Activated CD4-positive, alpha-beta T cell treated with anti-CD3 and anti-CD28 coated beads, Interleukin-2, amount 10 ng/mL, durations not matched to agents 7 days and 5 days (primary cell): ENCODE measurements around the gene MDGA2. TPM values are rescaled to one million over a fixed set of nuclear protein-coding genes. Genes with fewer than 3 reads are reported as not detected.
A peak's percentile ranks its signal among the peaks of the same experiment; 100 is the strongest.
"Not testable (repeated sequence)": the region's sequence is repeated elsewhere in the genome, so short reads cannot be mapped to it uniquely, and the experiment has no call there.

Experiments
- CTCF ChIA-PET: fragments of 350-600 bp; sonication (Branson Sonifier 250); formaldehyde crosslinking; loops from one replicate; lab custom pipeline; 2021; ENCODE audit warnings: antibody characterized with exemption; lab: Charles Lee
- POLR2A ChIA-PET: fragments of 350-600 bp; sonication (Branson Sonifier 250); formaldehyde crosslinking; loops from one replicate; lab custom pipeline; 2021; ENCODE audit warnings: antibody characterized with exemption; lab: Charles Lee
- DNase-seq: peaks from one replicate; pipeline ENCODE4 v3.0.0-alpha.2; 2020
- H3K27ac Mint-ChIP-seq: one replicate; pipeline ENCODE4 v1.8.0; 2021; ENCODE audit warnings: mild to moderate bottlenecking, moderate library complexity, mixed read lengths
- H3K27me3 Mint-ChIP-seq: one replicate; pipeline ENCODE4 v1.8.0; 2021; ENCODE audit warnings: mixed read lengths
- H3K36me3 Mint-ChIP-seq: one replicate; pipeline ENCODE4 v1.8.0; 2021; ENCODE audit warnings: low read depth, mixed read lengths
- H3K4me1 Mint-ChIP-seq: one replicate; pipeline ENCODE4 v1.8.0; 2021; ENCODE audit warnings: mixed read lengths
- H3K4me3 Mint-ChIP-seq: one replicate; pipeline ENCODE4 v1.8.0; 2021; ENCODE audit warnings: mild to moderate bottlenecking, moderate library complexity, mixed read lengths
- H3K9me3 Mint-ChIP-seq: one replicate; pipeline ENCODE4 v1.8.0; 2021; ENCODE audit warnings: mixed read lengths
- total RNA-seq, 2 experiments: library from RNA; stranded (reverse); gene quantifications; one replicate each; pipeline ENCODE4 v1.2.3, GENCODE V29; 2021

MDGA2 gene
- total RNA-seq, 2 experiments from 2014 or later, result not detected

DNA sequence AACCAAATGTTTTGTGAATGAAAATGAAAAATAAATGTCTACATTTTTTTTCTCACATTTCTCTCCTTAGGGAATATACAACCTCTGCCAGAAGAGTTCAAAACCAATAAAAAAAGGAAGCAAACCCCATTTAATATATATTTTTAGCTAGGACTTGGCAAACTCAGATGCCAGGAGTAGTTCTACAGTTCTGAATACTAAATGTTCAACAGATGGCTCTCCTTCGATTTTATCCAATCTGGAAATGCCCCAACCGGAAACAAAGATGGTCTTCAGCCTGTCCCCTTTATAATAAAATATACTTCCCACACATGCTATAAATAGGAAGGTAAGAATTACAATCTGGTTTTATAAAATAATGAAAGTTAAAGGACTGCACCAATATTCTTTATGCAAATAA is 330.4 kb downstream of the MDGA2 start:
- Mint-ChIP-seq H3K36me3 (no peaks in the 10 kb centered on the region), H3K27ac (no peak overlapping the region), H3K9me3 (no peaks in the 10 kb centered on the region), H3K4me3 (no peak overlapping the region), H3K4me1 (no peaks in the 10 kb centered on the region), H3K27me3 (no peaks in the 10 kb centered on the region)
- POLR2A ChIA-PET, result no interaction called here
- CTCF ChIA-PET, result no interaction called here
- DNase-seq, result no peak

DNA sequence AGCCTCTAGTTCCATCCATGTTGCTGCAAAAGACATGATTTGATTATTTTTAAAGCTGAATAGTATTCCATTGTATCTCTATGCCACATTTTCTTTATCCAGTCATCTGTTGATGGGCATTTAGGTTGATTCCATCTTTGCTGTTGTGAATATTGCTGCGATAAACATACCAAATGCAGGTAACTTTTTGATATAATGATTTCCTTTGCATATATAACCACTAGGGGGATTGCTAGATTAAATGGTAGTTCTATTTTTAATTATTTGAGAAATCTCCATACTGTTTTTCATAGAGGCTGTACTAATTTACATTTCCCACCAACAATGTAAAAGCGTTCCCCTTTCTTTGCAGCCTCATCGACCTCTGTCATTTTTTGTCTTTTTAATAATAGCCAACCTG is 342.5 kb downstream of the MDGA2 start:
- H3K36me3 Mint-ChIP-seq, result no peaks in the 10 kb centered on the region
- POLR2A ChIA-PET, result no interaction called here

DNA sequence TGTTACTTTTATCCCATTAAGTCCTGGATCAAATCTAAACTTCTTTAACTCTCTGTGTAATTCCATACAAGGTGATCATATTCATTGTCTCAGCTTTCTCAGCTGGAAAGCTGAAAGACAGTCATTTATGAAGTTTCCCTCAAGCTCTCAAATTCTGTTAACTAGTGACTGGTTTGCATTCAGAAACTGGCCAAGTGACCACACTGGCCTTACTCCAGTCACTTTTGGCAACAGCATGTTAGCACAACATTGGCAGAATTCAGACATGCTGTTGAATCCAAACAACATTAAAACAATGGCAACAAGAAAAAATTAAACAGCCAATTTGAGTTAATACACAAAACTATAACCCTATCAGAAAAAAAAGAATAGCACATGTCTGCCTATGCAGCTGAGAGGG is 343.3 kb downstream of the MDGA2 start:
- H3K9me3 Mint-ChIP-seq, result no peaks in the 10 kb centered on the region
- no peak overlapping the region for H3K4me3 Mint-ChIP-seq
- no peaks in the 10 kb centered on the region for H3K4me1 Mint-ChIP-seq
- no peak for DNase-seq
- H3K27me3 Mint-ChIP-seq, result no peaks in the 10 kb centered on the region
- no peaks in the 10 kb centered on the region for H3K36me3 Mint-ChIP-seq
- ChIA-PET POLR2A (no interaction called here), CTCF (no interaction called here)
- H3K27ac Mint-ChIP-seq, result no peak overlapping the region

More for the DNA sequence above, 342.5 kb downstream of the MDGA2 start:
- Mint-ChIP-seq H3K4me1 (no peaks in the 10 kb centered on the region), H3K27me3 (no peaks in the 10 kb centered on the region), H3K4me3 (no peak overlapping the region), H3K9me3 (no peaks in the 10 kb centered on the region), H3K27ac (no peak overlapping the region)
- CTCF ChIA-PET, result no interaction called here
- no peak for DNase-seq

DNA sequence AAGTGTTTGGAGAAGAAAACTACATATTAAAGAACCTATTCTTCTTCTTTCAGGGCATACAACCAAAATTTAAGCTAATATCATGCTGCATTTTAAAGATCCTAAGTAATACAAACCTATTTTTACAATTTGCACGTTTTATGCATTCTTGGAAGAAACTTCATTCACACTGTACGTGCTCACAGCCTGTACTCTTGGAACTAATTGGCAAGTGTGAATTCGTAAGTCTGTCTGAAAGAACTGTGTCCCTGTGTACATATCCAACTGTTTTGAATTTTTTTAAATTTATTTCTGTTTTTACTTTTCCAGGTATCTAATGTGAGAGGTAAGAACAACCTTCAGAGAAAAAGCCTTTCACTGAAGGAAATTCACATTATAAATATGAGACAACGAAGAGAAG is 347.0 kb downstream of the MDGA2 start:
- DNase-seq, result no peak
- ChIA-PET CTCF (no interaction called here), POLR2A (no interaction called here)
- Mint-ChIP-seq H3K27me3 (no peaks in the 10 kb centered on the region), H3K27ac (no peak overlapping the region), H3K4me3 (no peak overlapping the region), H3K36me3 (no peaks in the 10 kb centered on the region), H3K4me1 (no peaks in the 10 kb centered on the region), H3K9me3 (no peaks in the 10 kb centered on the region)

DNA sequence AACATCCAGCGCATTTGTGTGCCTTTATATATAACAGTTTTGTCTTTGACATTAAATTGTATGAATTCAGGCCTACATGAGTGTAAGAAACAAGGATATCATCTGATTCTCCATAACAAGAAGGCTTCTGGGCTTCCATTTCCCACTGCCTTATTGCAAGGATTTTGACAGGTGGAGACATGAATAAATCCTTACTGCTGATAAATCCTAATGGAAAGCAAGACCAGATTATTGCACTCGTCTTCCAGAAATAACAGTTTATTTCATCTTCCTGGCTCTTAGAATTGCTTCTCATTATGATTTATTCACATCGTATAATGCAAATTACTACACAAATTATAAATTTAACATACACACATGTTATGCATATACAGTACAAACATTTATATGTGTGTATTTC is 348.1 kb downstream of the MDGA2 start:
- H3K27ac Mint-ChIP-seq, result no peak overlapping the region
- no peak for DNase-seq
- CTCF ChIA-PET, result no interaction called here
- H3K36me3 Mint-ChIP-seq, result no peaks in the 10 kb centered on the region
- no peaks in the 10 kb centered on the region for H3K9me3 Mint-ChIP-seq
- H3K4me3 Mint-ChIP-seq, result no peak overlapping the region
- H3K27me3 Mint-ChIP-seq, result no peaks in the 10 kb centered on the region
- no peaks in the 10 kb centered on the region for H3K4me1 Mint-ChIP-seq
- POLR2A ChIA-PET, result no interaction called here

DNA sequence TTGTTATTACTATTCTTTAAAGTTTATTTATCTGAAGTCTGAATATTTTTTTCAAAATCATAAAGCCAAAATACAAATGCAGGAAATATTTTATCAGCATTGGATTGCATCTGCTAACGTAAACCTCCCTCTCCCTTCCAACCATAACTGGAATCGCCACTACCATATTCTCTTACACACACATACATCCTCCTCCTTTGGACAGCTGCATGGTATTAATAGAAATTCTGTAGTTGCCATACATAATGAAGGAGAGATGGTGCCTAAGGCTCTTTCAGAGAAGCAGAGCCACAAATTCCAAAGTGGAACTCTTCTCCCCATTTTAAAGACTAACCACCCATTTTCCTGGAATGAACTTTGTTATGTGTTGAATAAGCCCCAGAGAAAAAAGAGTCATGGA is 352.7 kb downstream of the MDGA2 start:
- H3K9me3 Mint-ChIP-seq, result no peaks in the 10 kb centered on the region
- no peaks in the 10 kb centered on the region for H3K27me3 Mint-ChIP-seq
- DNase-seq, result no peak
- ChIA-PET CTCF (no interaction called here), POLR2A (no interaction called here)
- H3K4me3 Mint-ChIP-seq, result no peak overlapping the region
- H3K36me3 Mint-ChIP-seq, result no peaks in the 10 kb centered on the region
- H3K27ac Mint-ChIP-seq, result no peak overlapping the region
- no peaks in the 10 kb centered on the region for H3K4me1 Mint-ChIP-seq

DNA sequence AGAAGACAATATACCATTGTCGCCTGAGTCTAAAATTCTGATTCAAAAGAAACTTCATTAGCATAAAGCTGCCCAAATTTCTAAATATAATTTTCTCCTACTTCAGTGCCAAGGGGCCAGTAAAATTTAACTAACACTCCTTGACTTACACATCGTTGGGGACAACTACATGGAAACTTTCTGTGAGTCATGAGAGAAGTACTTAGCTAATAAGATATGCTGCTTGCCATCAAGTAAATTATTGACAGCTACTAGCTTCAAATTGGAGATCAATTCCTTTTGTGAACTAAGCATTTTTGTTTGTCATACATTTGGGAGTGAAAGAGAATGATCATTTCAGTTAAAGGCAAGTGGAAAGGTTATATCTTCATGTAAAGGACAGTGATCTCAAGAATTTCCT is 373.3 kb downstream of the MDGA2 start:
- Mint-ChIP-seq H3K36me3 (no peaks in the 10 kb centered on the region), H3K4me3 (no peak overlapping the region), H3K27ac (no peak overlapping the region), H3K9me3 (no peaks in the 10 kb centered on the region), H3K4me1 (no peaks in the 10 kb centered on the region), H3K27me3 (no peaks in the 10 kb centered on the region)
- POLR2A ChIA-PET, result interaction anchor here (0.6 kb wide), 1 partner anchor 102 kb away, joined by 3 read pairs; no protein-coding TSS in a partner anchor
- CTCF ChIA-PET, result no interaction called here
- DNase-seq, result no peak

DNA sequence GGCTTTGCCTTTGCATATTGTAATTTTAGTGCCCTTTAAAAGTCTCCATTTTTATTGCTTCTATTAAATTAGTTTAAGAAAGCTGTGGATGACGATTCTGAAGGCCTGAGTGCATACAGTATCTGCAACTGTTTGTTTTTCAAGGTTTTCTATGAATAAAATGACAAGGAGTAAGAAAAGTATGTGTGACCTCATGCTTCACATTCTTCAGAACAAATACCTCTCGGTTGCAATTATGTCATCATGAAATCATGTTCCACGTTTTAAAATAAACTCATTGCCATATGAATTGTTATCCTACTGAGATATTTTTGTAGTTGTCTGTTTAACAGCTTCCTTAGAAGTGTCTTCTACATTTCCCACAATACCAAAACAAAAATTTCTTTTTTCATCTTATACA is 374.6 kb downstream of the MDGA2 start:
- ChIA-PET POLR2A (no interaction called here), CTCF (no interaction called here)
- DNase-seq, result no peak

DNA sequence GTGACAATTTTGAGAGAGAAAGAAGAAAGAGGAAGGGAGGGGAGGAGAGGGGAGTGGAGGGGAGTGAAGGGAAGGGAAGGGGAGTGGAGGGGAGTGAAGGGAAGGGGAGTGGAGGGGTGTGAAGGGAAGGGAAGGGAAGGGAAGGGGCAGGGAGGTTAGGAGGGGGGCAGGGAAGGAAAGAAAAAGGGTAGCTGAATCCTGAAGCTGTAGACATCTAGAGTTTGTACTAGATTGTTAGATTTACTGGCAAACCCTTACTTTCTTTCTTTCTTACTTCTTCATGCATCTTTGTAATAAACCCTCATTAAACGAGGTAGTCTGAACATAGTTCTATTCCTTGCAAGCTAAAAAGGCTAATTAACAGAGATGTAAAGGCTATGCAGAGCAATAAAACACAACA is 378.0 kb downstream of the MDGA2 start:
- Mint-ChIP-seq H3K4me1 (no peaks in the 10 kb centered on the region), H3K27ac (no peak overlapping the region), H3K4me3 (no peak overlapping the region), H3K36me3 (no peaks in the 10 kb centered on the region), H3K9me3 (peaks cover 2% of the 10 kb centered on the region), H3K27me3 (no peaks in the 10 kb centered on the region)
- POLR2A ChIA-PET, result no interaction called here
- CTCF ChIA-PET, result no interaction called here
- DNase-seq, result no peak

More for the DNA sequence above, 374.6 kb downstream of the MDGA2 start:
- Mint-ChIP-seq H3K9me3 (peaks cover 2% of the 10 kb centered on the region), H3K4me1 (no peaks in the 10 kb centered on the region), H3K4me3 (no peak overlapping the region), H3K27ac (no peak overlapping the region), H3K36me3 (no peaks in the 10 kb centered on the region), H3K27me3 (no peaks in the 10 kb centered on the region)

DNA sequence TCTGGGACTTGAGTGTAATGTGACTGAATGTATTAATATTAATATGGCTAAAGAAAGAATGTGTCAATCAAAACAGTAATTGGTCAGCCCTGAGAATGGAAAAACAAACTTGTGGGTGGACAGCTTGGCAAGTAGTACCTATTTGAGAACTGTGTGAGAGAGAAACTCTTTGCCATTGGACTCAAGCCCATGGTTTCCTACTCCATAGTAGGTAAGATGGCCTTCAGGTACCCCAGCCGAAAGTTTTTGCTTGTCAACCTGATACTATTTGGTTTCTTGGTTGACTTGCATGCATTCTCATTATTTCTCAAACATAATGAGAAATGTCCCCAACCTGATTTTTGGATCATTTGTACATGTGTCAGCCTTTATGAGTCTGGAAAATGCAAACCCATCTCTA is 391.1 kb downstream of the MDGA2 start:
- no peak overlapping the region for H3K27ac Mint-ChIP-seq
- no peak for DNase-seq
- CTCF ChIA-PET, result no interaction called here
- no peaks in the 10 kb centered on the region for H3K4me1 Mint-ChIP-seq
- no peak overlapping the region for H3K4me3 Mint-ChIP-seq
- H3K27me3 Mint-ChIP-seq, result no peaks in the 10 kb centered on the region
- POLR2A ChIA-PET, result no interaction called here
- no peaks in the 10 kb centered on the region for H3K36me3 Mint-ChIP-seq
- no peaks in the 10 kb centered on the region for H3K9me3 Mint-ChIP-seq

DNA sequence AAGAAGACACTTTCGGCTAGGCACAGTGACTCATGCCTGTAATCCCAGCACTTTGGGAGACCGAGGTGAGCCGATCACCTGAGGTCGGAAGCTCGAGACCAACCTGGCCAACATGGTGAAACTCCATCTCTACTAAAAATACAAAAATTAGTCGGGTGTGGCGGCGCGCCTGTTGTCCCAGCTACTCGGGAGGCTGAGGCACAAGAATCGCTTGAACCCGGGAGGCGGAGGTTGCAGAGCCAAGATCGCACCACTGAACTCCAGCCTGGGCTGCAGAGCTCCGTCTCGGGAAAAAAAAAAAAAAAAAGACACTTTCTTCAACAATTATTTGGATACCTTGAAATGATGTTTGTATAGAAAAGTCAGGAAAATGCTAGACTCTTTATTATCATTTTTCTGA is 393.6 kb downstream of the MDGA2 start:
- H3K27ac Mint-ChIP-seq, H3K9me3 Mint-ChIP-seq, H3K27me3 Mint-ChIP-seq, H3K4me3 Mint-ChIP-seq, DNase-seq, H3K4me1 Mint-ChIP-seq, H3K36me3 Mint-ChIP-seq, POLR2A ChIA-PET: not testable (repeated sequence)
- CTCF ChIA-PET, result interaction anchor here (0.7 kb wide), 1 partner anchor 1013 kb away, joined by 3 read pairs; no protein-coding TSS in a partner anchor

DNA sequence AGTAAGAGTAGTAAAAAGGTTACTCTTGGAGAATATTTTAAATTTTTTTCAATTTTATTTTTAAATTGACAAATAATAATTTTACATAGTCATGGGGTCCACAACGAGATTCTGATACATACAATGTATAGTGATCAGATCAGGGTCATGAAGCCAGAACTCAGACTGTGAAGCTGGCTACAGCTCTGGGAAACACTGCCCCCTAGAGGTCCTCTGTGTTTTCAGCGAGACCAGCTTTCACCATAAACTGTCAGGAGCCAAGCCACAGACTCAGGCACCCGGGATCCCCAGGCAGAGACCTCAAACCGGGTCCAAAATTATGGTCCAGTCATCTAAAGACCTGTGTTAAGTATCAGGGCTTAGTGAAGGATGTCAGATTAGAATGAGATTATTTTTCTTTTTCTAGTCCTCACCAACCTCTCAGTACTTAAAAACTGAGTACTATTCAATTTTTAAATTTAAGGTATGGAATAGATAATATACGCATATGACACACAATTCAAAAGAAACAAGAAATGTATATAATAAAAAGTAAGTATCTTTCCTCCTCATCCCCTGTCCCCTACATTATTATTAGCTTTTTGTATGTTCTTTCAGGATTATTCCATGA is 397.1 kb downstream of the MDGA2 start:
- Mint-ChIP-seq H3K9me3 (no peaks in the 10 kb centered on the region), H3K4me3 (no peak overlapping the region), H3K36me3 (no peaks in the 10 kb centered on the region), H3K27me3 (no peaks in the 10 kb centered on the region), H3K4me1 (peaks cover 1% of the 10 kb centered on the region), H3K27ac (no peak overlapping the region)
- POLR2A ChIA-PET, result no interaction called here
- peak; percentile 55 for DNase-seq
- CTCF ChIA-PET, result no interaction called here

DNA sequence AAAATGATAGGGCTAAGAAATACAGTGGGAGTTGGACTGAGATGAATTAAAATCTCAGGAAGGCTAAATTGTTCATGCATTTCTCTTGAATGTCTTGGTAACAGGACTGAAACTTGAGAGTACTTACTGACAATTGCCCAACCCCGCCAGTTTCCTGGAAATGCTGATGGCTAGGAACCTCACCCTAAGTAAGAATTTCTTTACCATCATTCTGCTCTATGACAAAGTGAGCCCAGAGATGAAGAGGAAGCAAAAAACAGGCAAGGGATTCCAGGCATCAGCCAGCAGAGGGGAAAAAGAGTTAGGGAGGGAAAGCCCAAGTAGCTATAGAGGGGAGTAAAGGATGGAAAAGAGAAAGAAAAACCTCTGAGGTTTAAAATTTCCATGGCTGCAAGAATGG is 397.7 kb downstream of the MDGA2 start:
- Mint-ChIP-seq H3K9me3 (no peaks in the 10 kb centered on the region), H3K27ac (no peak overlapping the region), H3K4me1 (peaks cover 1% of the 10 kb centered on the region), H3K27me3 (no peaks in the 10 kb centered on the region), H3K36me3 (no peaks in the 10 kb centered on the region), H3K4me3 (no peak overlapping the region)
- ChIA-PET POLR2A (no interaction called here), CTCF (no interaction called here)
- DNase-seq, result no peak

DNA sequence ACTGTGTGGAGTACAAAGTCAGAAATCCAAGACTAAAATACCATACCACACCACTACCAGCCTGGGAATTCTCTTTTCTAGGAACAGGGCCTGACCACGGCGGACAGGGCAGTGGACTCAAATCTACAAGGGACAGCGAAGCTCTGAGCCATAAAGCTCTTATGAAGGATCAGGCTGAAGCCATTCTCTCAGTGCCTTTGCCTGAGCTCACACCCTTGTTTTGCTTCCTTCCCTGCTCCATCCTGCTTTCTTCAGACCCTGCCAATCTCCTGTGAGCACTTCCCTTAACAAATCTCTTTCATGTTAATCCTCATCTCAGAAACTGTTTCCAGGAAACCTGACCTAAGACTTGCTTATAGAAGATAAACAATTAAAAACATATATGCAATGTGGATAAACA is 398.5 kb downstream of the MDGA2 start:
- ChIA-PET CTCF (no interaction called here), POLR2A (no interaction called here)
- Mint-ChIP-seq H3K27me3 (no peaks in the 10 kb centered on the region), H3K9me3 (no peaks in the 10 kb centered on the region), H3K27ac (no peak overlapping the region), H3K36me3 (no peaks in the 10 kb centered on the region), H3K4me3 (no peak overlapping the region), H3K4me1 (peaks cover 1% of the 10 kb centered on the region)
- DNase-seq, result no peak
